Liver (tissue), 9 donors: ENCODE results near the gene LPAR2. TPM values are rescaled to one million over a fixed set of nuclear protein-coding genes. Genes with fewer than 3 reads are reported as not detected.

Source experiments
- DNase-seq: peaks from one replicate; pipeline ENCODE4 v3.0.0-alpha.2; 2017; ENCODE audit warnings: low spot score
- H3K27ac ChIP-seq, 2 donors: one replicate each; pipeline ENCODE4 v1.7.0; 2013; ENCODE audit warnings: inconsistent platforms in 2 of 2, low read length in 2 of 2, control low read depth in 1 of 2, low read depth in 1 of 2, mild to moderate bottlenecking in 1 of 2
- H3K27me3 ChIP-seq, 4 donors: one replicate each; pipeline versions ENCODE4 v1.6.1 to v1.7.0; 2013; ENCODE audit warnings: low read length in 3 of 4, inconsistent platforms in 1 of 4, mild to moderate bottlenecking in 1 of 4, moderate library complexity in 1 of 4; ENCODE audit not compliant: control insufficient read depth in 4 of 4, insufficient read depth in 4 of 4
- H3K36me3 ChIP-seq, 4 donors: one replicate each; pipeline versions ENCODE4 v1.6.1 to v1.7.0; 2013; ENCODE audit warnings: low read length in 3 of 4, mild to moderate bottlenecking in 3 of 4, low read depth in 1 of 4, moderate library complexity in 1 of 4; ENCODE audit not compliant: control insufficient read depth in 4 of 4, insufficient read depth in 3 of 4
- H3K4me1 ChIP-seq, 4 donors: one replicate each; pipeline versions ENCODE4 v1.6.1 to v1.7.0; 2013; ENCODE audit warnings: low read length in 3 of 4, mild to moderate bottlenecking in 3 of 4, moderate library complexity in 1 of 4; ENCODE audit not compliant: control insufficient read depth in 4 of 4, insufficient read depth in 4 of 4
- H3K4me3 ChIP-seq, 3 donors: one replicate each; pipeline versions ENCODE4 v1.6.1 to v1.7.0; 2013; ENCODE audit warnings: low read length in 3 of 3, control low read depth in 1 of 3, low read depth in 1 of 3, mild to moderate bottlenecking in 1 of 3
- H3K9ac ChIP-seq, 2 donors: one replicate each; pipeline ENCODE4 v1.7.0; 2013; ENCODE audit warnings: low read length in 2 of 2, mild to moderate bottlenecking in 2 of 2, moderate library complexity in 2 of 2, control low read depth in 1 of 2, low read depth in 1 of 2
- H3K9me3 ChIP-seq, 4 donors: one replicate each; pipeline versions ENCODE4 v1.6.1 to v1.7.0; 2013; ENCODE audit warnings: low read length in 3 of 4; ENCODE audit not compliant: control insufficient read depth in 4 of 4
- ATF3 ChIP-seq: IDR thresholded peaks from 2 replicates; pipeline ENCODE4 v1.6.1; 2016; ENCODE audit warnings: antibody characterized with exemption
- CTCF ChIP-seq: fragments of 150-350 bp; IDR thresholded peaks from 2 replicates; pipeline ENCODE4 v1.5.1; 2017; ENCODE audit warnings: improper control_type of control experiment, low read depth, low read length; ENCODE audit not compliant: missing input control
- EGR1 ChIP-seq, 2 donors: IDR thresholded peaks; 2 replicates each; pipeline ENCODE4 v1.6.1; 2016 to 2018; ENCODE audit warnings: antibody characterized with exemption in 2 of 2, low read depth in 2 of 2
- FOXA1 ChIP-seq: IDR thresholded peaks from 2 replicates; pipeline ENCODE4 v1.6.1; 2016; ENCODE audit warnings: antibody characterized with exemption
- FOXA2 ChIP-seq: IDR thresholded peaks from 2 replicates; pipeline ENCODE4 v1.6.1; 2016; ENCODE audit warnings: antibody characterized with exemption
- GABPA ChIP-seq, 2 donors: IDR thresholded peaks in 1 of 2; conservative IDR thresholded peaks in 1 of 2; 2 replicates each; pipeline ENCODE4 v1.6.1; 2016; ENCODE audit warnings: antibody characterized with exemption in 2 of 2, mild to moderate bottlenecking in 1 of 2, moderate library complexity in 1 of 2
- HNF4A ChIP-seq, 2 donors: conservative IDR thresholded peaks; 2 replicates each; pipeline ENCODE4 v1.6.1; 2016; ENCODE audit warnings: antibody characterized with exemption in 2 of 2, mild to moderate bottlenecking in 2 of 2
- HNF4G ChIP-seq: IDR thresholded peaks from 2 replicates; pipeline ENCODE4 v1.6.1; 2016; ENCODE audit warnings: antibody characterized with exemption
- JUND ChIP-seq, 2 donors: IDR thresholded peaks; 2 replicates each; pipeline ENCODE4 v1.6.1; 2016; ENCODE audit warnings: antibody characterized with exemption in 2 of 2
- NR2F2 ChIP-seq: IDR thresholded peaks from 2 replicates; pipeline ENCODE4 v1.6.1; 2016; ENCODE audit warnings: antibody characterized with exemption
- RAD21 ChIP-seq, 2 donors: IDR thresholded peaks; 2 replicates each; pipeline ENCODE4 v1.6.1; 2016; ENCODE audit warnings: antibody characterized with exemption in 2 of 2, mild to moderate bottlenecking in 2 of 2
- RXRA ChIP-seq, 2 donors: IDR thresholded peaks; 2 replicates each; pipeline ENCODE4 v1.6.1; 2017 to 2018; ENCODE audit warnings: antibody characterized with exemption in 2 of 2, mild to moderate bottlenecking in 1 of 2
- SP1 ChIP-seq: IDR thresholded peaks from 2 replicates; pipeline ENCODE4 v1.6.1; 2018; ENCODE audit warnings: antibody characterized with exemption, mild to moderate bottlenecking
- TAF1 ChIP-seq: conservative IDR thresholded peaks from 2 replicates; pipeline ENCODE4 v1.6.1; 2016; ENCODE audit warnings: antibody characterized with exemption, mild to moderate bottlenecking
- YY1 ChIP-seq: IDR thresholded peaks from 2 replicates; pipeline ENCODE4 v1.6.1; 2016; ENCODE audit warnings: antibody characterized with exemption, mild to moderate bottlenecking
- ZBTB33 ChIP-seq: IDR thresholded peaks from 2 replicates; pipeline ENCODE4 v1.6.1; 2016; ENCODE audit warnings: antibody characterized with exemption
- WGBS: extraction: QIAGEN DNeasy Blood & Tissue Kit; methylation state at CpG from one replicate; pipeline ENCODE4 v1.1.7; 2013; 5-methylcytosine and 5-hydroxymethylcytosine counted together
- polyA plus RNA-seq, 2 donors: library from polyadenylated mRNA; stranded (reverse) in 1 of 2; unstranded in 1 of 2; fragments of 200-250 nt in 1 of 2; fragments of >200 nt in 1 of 2; fragmentation: Nextera tagmentation in 1 of 2; extraction: Ambion mirVana in 1 of 2; gene quantifications; one replicate each; pipeline versions ENCODE4 v1.2.1 to v1.2.3, GENCODE V29; 2013 to 2015
- total RNA-seq, 2 donors: library from RNA; depleted of rRNA; stranded (reverse); fragments of >200 nt; gene quantifications; one replicate each; pipeline ENCODE4 v1.2.3, GENCODE V29; 2014
- TF ChIP-seq, protein P1 (sequence below): IDR thresholded peaks from 2 replicates; pipeline ENCODE4 v1.6.1; 2016; ENCODE audit warnings: antibody characterized with exemption, mild to moderate bottlenecking
- donor health status: healthy.
- donor health status: healthy.
- donor health status: healthy.
- donor health status: healthy.
- donor health status: healthy.

LPAR2 gene
- total and polyA plus RNA-seq, 4 donors: 1.0 to 3.4 (median 1.2) TPM

GRCh38 chr19:19582471-19582870, 45.5 kb downstream of the LPAR2 start:
- TF ChIP-seq FOXA1: no peak
- TF ChIP-seq FOXA2: no peak
- no peak for TF ChIP-seq ATF3
- 85% methylated on average over 6 of the region's 6 CpGs for WGBS

DNA sequence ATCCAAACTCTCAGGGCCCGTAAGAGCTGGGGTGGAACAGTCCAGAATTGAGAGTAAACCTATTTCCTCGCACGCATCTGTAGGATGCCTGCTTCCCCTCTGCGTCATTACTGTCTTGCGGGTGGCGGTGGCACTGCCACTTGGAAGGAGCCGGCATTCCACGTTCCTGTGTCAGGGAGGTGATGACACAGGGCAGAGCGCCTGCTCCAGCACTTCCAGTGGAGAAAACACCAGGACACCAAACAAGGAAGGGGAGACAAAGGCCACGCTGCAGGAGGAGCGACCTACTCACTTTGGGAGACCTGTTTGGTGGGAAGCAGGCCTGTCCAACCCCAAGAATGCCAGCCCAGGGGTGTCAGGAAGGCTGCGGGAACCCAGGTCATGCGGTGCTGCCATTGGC, 46.6 kb downstream of the LPAR2 start:
- Histone ChIP-seq H3K9ac (no peak overlapping the region), H3K27me3 (no peaks in the 10 kb centered on the region), H3K36me3 (no peaks in the 10 kb centered on the region), H3K27ac (no peak overlapping the region), H3K4me1 (no peaks in the 10 kb centered on the region), H3K4me3 (no peak overlapping the region), H3K9me3 (no peaks in the 10 kb centered on the region)
- TF ChIP-seq FOXA2 (no peak), JUND (IDR thresholded peaks at IDR 0.05) (no peak), ZBTB33 (no peak), SP1 (no peak), RAD21 (IDR thresholded peaks at IDR 0.05) (no peak), EGR1 (IDR thresholded peaks at IDR 0.05; ENCODE audit: low read depth in 2 of 2) (no peak), FOXA1 (no peak), TAF1 (no peak), HNF4A (conservative IDR thresholded peaks at IDR 0.05) (no peak), NR2F2 (no peak), HNF4G (no peak)
- 92% methylated on average over 13 of the region's 13 CpGs for whole genome bisulfite sequencing
- no peak for DNase-seq

More at GRCh38 chr19:19582471-19582870, 45.5 kb downstream of the LPAR2 start:
- DNase-seq: no peak
- Histone ChIP-seq H3K27me3 (no peaks in the 10 kb centered on the region), H3K9ac (no peak overlapping the region), H3K27ac (no peak overlapping the region), H3K4me3 (no peak overlapping the region), H3K4me1 (no peaks in the 10 kb centered on the region), H3K36me3 (no peaks in the 10 kb centered on the region), H3K9me3 (no peaks in the 10 kb centered on the region)

DNA sequence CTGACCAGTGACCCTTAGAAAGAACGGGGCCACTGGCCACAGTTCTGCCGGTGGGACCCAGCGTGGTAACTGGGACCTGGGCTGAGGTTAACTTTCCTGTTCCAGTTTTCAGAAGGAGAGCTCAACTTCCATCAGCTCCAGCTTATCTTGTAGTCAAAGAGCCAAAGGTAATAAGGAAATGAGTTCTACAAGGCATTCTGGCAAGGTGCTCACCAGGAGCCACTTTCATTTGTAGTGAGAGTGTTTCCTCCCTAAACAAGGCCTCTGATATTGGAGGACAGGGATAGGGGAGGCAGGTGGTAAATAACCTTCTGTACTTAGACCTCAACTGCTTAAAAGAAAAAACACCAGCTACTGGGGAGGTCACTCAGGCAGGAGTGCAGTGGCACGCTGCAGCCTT, 47.6 kb downstream of the LPAR2 start:
- DNase-seq: no peak
- 89% methylated on average over 4 of the region's 4 CpGs for WGBS
- H3K27me3 ChIP-seq: no peaks in the 10 kb centered on the region
- no peak overlapping the region for H3K4me3 ChIP-seq
- no peak for TF ChIP-seq HNF4G
- TF ChIP-seq EGR1 (IDR thresholded peaks at IDR 0.05; ENCODE audit: low read depth in 2 of 2): no peak
- no peak for TF ChIP-seq FOXA2
- no peak for TF ChIP-seq GABPA (IDR thresholded peaks at IDR 0.05 in 1 of 2, conservative IDR thresholded peaks at IDR 0.05 in 1 of 2)
- TF ChIP-seq CTCF: no peak
- TF ChIP-seq NR2F2: no peak
- TF ChIP-seq, protein P1, sequence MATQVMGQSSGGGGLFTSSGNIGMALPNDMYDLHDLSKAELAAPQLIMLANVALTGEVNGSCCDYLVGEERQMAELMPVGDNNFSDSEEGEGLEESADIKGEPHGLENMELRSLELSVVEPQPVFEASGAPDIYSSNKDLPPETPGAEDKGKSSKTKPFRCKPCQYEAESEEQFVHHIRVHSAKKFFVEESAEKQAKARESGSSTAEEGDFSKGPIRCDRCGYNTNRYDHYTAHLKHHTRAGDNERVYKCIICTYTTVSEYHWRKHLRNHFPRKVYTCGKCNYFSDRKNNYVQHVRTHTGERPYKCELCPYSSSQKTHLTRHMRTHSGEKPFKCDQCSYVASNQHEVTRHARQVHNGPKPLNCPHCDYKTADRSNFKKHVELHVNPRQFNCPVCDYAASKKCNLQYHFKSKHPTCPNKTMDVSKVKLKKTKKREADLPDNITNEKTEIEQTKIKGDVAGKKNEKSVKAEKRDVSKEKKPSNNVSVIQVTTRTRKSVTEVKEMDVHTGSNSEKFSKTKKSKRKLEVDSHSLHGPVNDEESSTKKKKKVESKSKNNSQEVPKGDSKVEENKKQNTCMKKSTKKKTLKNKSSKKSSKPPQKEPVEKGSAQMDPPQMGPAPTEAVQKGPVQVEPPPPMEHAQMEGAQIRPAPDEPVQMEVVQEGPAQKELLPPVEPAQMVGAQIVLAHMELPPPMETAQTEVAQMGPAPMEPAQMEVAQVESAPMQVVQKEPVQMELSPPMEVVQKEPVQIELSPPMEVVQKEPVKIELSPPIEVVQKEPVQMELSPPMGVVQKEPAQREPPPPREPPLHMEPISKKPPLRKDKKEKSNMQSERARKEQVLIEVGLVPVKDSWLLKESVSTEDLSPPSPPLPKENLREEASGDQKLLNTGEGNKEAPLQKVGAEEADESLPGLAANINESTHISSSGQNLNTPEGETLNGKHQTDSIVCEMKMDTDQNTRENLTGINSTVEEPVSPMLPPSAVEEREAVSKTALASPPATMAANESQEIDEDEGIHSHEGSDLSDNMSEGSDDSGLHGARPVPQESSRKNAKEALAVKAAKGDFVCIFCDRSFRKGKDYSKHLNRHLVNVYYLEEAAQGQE: no peak
- TF ChIP-seq JUND (IDR thresholded peaks at IDR 0.05): no peak
- no peak for TF ChIP-seq ATF3
- TF ChIP-seq FOXA1: no peak
- no peak for TF ChIP-seq RAD21 (IDR thresholded peaks at IDR 0.05)
- no peak for TF ChIP-seq RXRA (IDR thresholded peaks at IDR 0.05)
- TF ChIP-seq YY1: no peak
- no peak for TF ChIP-seq HNF4A (conservative IDR thresholded peaks at IDR 0.05)
- no peak for TF ChIP-seq ZBTB33
- no peak for TF ChIP-seq SP1
- H3K9ac ChIP-seq: no peak overlapping the region
- no peak overlapping the region for H3K27ac ChIP-seq
- no peaks in the 10 kb centered on the region for H3K9me3 ChIP-seq
- no peaks in the 10 kb centered on the region for H3K4me1 ChIP-seq
- H3K36me3 ChIP-seq: no peaks in the 10 kb centered on the region
